GM13976 (cell line): ENCODE results near the gene TPRA1.

Experiments
- DNase-seq: peaks from one replicate; pipeline ENCODE4 v3.0.0; 2012; ENCODE audit warnings: low spot score
- in situ Hi-C: fragments of 300-500 bp; cut with MboI; formaldehyde crosslinking; loops from one replicate; pipeline ENCODE4 v1.12.0; 2022; ENCODE audit warnings: low sequenced_read_pairs, mixed read lengths, inconsistent platforms; ENCODE audit not compliant: unreplicated experiment
- TF ChIP-seq, protein P1 (sequence below): IDR thresholded peaks from 2 replicates; pipeline ENCODE4 v1.5.1; 2012; ENCODE audit warnings: borderline replicate concordance, mild to moderate bottlenecking; ENCODE audit not compliant: insufficient read depth; ENCODE audit errors: extremely low read depth, missing control alignments, control extremely low read depth

Gene TPRA1

DNA sequence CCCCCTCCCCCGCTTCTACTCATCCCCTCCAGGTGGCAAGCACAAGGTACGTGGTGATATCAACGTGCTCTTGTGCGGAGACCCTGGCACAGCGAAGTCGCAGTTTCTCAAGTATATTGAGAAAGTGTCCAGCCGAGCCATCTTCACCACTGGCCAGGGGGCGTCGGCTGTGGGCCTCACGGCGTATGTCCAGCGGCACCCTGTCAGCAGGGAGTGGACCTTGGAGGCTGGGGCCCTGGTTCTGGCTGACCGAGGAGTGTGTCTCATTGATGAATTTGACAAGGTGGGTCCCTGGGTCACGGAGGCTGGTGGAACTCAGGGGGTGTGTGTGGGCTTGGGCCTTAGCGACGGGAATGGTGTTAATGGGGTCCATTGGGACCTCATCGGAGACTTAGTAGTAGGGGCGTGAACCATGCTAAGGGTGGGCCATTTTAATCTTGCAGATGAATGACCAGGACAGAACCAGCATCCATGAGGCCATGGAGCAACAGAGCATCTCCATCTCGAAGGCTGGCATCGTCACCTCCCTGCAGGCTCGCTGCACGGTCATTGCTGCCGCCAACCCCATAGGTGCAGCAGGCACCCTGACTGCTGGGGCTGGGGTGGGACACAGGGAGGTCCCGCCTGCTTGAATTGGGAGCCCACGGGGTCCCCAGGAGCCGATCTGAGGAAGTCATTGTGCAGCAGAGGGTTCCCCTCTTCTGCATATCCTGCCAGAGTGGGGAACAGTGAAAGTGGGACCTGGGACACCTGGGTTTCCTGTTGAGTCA is 26.5 kb upstream of the TPRA1 start:
- TF ChIP-seq, protein P1, sequence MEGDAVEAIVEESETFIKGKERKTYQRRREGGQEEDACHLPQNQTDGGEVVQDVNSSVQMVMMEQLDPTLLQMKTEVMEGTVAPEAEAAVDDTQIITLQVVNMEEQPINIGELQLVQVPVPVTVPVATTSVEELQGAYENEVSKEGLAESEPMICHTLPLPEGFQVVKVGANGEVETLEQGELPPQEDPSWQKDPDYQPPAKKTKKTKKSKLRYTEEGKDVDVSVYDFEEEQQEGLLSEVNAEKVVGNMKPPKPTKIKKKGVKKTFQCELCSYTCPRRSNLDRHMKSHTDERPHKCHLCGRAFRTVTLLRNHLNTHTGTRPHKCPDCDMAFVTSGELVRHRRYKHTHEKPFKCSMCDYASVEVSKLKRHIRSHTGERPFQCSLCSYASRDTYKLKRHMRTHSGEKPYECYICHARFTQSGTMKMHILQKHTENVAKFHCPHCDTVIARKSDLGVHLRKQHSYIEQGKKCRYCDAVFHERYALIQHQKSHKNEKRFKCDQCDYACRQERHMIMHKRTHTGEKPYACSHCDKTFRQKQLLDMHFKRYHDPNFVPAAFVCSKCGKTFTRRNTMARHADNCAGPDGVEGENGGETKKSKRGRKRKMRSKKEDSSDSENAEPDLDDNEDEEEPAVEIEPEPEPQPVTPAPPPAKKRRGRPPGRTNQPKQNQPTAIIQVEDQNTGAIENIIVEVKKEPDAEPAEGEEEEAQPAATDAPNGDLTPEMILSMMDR, result no peak
- in situ Hi-C loops, result no loop called here

GRCh38 chr3:127615631-127616305 is 25.2 kb upstream of the TPRA1 start:
- TF ChIP-seq, protein P1, result no peak
- DNase-seq, result no peak
- in situ Hi-C loops, result no loop called here

More for the DNA sequence above, 26.5 kb upstream of the TPRA1 start:
- no peak for DNase-seq

DNA sequence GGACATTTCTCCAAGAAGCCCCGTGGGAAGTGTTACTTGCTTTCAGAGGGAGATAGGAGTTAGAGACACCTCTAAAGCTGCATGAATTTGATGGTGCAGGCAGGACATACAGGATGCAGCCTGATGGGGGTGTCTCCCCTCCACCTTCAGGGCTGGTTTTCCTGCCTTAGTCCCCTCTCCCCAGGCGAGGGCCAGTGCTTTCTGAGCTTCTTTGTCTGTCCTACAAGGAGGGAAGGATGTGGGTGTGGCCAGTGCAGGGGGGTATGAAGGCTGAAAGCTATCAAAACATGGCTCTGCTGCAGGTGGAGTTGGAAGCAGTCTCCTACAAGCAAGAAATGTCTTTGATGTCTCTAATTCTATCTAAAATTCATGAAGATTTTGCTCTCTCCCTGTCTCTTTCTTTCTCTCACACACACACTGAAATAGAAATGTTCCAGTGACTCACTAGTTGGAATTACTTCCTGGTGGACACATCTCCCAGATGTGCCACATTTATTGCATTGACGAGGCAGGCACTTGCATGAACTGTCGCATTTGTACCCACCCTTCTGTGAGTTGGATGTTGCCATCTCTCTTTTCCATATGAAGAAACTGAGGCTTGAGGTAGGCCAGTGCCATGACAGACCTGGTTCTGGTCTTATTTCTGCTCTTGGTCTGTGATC is 24.5 kb upstream of the TPRA1 start:
- DNase-seq, result no peak
- in situ Hi-C loops, result no loop called here
- TF ChIP-seq, protein P1, result no peak

- in situ Hi-C loops, result no loop called here
- DNase-seq, result no peak
- TF ChIP-seq, protein P1, result no peak
These were observed 22.9 kb upstream of the TPRA1 start for GRCh38 chr3:127613406-127613805.

DNA sequence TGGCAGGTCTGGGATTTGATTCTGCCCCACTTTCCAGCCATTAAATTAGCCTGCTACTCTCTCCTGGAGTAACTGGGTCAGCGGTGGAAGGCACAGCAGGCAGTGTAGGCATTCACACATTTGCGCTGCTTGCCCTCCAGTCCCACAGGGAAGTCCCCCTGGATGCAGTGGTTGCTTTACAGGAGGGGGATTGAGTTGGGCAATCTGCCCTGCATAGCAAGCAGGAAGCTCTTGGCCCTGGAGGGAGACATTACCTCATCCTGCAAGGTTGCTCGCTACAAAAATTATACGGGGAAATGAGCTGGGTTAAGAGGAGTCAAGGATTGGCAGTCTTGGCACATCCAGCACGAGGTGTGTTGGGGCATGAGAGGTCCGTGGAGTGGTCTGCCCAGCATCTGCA is 22.4 kb upstream of the TPRA1 start:
- TF ChIP-seq, protein P1, result no peak
- no peak for DNase-seq
- in situ Hi-C loops, result no loop called here

GRCh38 chr3:127611251-127611650 is 20.7 kb upstream of the TPRA1 start:
- in situ Hi-C loops, result no loop called here
- TF ChIP-seq, protein P1, result no peak
- no peak for DNase-seq
